SK-N-MC (cell line): ENCODE data around the gene APLF.

Experiments
- EZH2 ChIP-seq: fragments of 200-600 bp; sonication (generic); IDR thresholded peaks from one replicate; pipeline ENCODE4 v1.6.1; 2017; ENCODE audit warnings: antibody characterized with exemption
- FOXP2 ChIP-seq: optimal IDR thresholded peaks from 2 replicates; pipeline ENCODE3; 2011; ENCODE audit warnings: mild to moderate bottlenecking, moderate library complexity; ENCODE audit not compliant: insufficient read depth; ENCODE audit errors: extremely low read length, control extremely low read depth
- POLR2AphosphoS5 ChIP-seq: IDR thresholded peaks from 2 replicates; pipeline ENCODE4 v1.6.1; 2012; ENCODE audit warnings: mild to moderate bottlenecking, low read depth, low read length, borderline replicate concordance

- TF ChIP-seq EZH2 (no peak), POLR2AphosphoS5 (no peak), FOXP2 (no peak)
Measured at GRCh38 chr2:68594674-68595492, 127.5 kb downstream of the APLF start.
